HuH-7 (cell line): ENCODE data around the gene RIMS1.

Experiments used
- DNase-seq: peaks from one replicate; pipeline ENCODE4 v3.0.0; 2011; ENCODE audit warnings: low spot score

RIMS1 gene

DNA sequence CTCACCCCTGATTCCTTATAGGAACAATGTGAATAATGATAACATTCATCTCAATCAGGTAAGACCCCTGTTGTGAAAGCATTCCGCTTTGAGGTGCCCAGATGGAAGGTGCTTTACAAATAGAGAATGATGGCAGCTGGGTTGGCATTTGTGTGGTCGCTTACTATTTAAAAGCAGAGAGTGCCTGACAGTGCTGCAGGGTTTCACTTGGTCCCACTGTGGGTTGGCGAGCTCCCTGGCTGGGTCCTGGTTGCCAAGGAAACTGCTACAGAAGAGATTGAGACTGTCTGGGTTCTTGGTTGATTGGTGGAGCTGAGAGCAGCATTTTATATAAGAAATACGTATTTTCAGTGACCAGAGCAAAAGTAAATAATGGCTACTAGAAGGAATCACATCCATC lies 528.3 kb downstream of the RIMS1 start:
- no peak for DNase-seq

DNA sequence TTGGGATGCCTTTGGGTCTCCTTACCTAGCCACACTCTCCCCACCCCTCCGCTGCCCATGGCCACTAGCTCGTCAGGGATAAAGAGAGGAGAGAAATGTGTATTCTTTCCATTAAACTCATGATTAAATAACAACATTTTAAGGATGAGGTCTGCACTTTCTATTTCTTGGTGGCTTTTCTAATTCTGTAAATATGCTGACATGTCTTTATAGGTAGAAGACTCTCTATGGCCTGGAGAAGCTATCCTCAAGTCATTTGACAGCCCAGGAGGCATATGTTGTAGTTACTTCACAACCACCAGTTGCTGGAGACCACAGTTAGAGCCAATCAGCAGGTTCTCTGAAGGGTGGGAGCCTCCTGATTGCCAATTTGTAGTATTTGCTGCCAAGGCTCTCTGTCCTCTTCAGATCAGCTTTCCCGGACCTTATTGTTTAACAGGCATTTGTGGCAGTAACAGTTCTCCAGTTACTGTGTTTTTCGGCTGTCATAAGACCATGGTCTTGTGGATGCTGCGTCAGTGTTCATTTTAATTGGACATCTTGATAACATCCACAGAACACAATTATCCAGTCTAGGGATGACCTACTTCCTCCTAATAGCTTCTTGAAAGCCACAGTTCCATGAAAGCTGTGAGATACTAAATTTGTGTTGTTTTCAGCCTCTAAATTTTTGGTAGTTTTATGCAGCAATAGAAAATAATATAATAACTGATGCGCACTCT lies 530.6 kb downstream of the RIMS1 start:
- DNase-seq: no peak

DNA sequence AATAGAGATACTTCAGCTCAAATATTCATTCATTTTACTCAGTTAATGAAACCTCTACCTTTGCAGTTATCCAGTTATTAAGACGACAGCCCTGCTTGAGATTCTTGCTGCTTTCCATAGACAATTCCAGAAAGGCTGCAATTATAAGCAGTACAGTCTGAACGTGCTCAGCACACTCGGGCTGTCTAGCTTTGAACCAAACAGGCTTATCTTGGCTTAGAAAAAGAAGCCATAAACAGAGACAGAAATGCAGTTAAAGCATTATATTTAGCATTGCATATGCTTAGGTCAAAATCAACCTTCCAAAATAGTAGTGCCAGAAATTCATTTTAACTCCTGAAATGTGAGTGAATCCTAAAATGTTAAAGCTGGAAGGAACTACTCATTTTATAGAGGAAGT lies 531.4 kb downstream of the RIMS1 start:
- DNase-seq: no peak

DNA sequence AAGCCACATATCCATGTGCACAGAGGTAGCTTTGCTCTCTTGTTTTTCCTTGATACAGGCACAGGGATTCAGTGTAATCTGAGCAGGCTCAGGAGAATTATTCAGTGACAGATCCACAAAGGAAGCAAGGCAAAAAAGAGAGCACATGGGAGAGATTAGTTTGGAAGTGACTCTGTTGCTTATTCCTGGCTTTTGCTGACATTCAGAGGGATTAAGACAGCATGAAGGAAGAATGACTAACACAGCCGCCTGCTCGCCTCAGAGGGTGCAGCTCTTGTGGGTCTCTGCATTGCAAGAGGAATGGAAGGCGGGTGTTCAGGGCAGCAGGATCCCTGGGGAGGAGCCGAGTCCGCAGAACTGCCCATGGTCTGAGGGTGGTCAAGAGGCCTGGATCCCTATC lies 532.1 kb downstream of the RIMS1 start:
- no peak for DNase-seq

DNA sequence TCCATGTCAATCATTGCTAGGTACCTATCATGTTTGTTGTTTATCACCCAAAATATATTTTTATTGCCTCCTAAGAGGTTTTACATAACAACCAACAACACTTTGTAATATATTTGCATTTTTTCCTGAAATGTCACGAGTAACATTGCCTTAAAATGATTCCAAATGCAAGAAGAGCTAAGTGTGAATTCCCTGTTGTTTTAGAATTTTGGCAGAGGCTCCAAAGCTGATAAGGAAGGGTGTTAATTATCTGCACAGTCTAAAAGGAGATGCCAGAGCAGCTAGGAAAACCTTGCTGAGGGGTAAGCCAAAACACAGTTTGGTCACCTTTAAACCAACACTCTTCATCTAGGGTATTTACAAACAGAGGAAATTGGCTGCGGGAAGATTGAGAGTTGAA lies 533.6 kb downstream of the RIMS1 start:
- DNase-seq: no peak

DNA sequence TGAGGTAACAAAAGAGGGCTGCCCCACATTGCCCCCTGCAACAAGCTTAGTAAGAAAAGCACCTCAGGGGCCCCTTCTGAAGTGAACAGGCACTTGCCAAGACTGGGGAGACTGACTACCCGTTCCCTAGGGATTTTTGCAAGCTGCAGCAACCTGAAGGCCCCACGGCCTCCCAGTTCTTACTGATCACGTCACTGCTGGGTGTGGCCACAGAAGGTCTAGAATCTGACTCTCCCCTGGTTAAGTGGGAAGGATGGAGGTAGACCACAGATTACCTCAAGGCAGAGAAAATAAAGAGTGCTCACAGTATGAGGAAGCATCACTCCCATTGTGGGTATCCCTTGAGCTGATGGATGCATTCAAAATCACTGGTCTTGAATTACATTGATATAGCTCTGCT lies 534.1 kb downstream of the RIMS1 start:
- DNase-seq: no peak

DNA sequence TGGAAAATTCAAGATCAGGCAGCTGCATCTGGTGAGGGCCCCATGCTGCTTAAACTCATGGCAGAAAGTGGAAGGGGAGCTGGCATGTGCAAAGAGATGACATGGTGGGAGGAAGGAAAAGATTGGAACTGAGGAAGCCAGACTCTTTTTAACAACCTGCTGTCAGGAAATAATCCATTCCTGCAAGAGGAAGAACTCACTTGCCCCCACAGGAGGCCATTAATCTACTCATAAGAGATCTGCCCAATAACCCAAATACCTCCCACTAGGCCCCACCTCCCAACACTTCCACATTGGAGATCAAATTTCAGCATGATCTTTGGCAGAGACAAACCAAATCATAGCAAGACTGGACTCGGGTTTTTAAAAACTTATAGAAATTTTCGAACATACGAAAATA lies 535.0 kb downstream of the RIMS1 start:
- no peak for DNase-seq

DNA sequence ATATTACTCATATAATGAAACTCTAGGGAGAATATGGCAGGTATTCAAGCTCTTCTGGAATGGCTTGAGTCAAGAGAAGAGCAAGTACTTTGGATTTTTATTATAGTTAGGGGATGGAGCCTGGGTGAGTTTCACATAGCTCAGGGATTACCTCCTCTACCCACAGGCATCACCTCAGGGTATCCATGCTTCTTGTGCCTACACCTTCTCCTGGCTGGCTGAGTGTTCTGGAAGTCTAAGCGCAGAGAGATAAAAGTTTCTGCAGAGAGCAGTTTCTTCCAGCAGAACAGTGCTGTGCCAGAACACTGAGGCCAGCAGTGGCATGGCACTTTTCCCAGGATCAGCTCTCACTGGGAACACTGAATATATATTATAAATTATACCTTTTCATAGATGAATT lies 535.8 kb downstream of the RIMS1 start:
- no peak for DNase-seq

DNA sequence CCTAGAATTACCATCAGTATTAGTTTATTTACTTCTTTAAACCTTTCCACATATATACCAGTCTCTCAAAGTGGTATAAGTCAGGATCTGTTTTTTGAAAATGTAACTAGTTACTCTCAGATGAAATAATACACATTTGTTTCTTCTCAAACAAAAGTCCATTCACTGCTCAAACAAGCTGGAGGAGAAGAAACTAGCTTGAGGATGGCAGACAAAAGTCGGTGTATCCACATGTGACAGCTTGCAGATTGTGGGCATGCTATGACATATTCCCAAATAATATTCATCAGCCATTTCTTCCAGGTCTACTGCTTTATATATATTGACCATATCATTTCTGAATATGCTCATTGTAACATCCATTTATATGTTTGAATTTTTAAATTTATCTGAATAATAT lies 538.1 kb downstream of the RIMS1 start:
- DNase-seq: no peak

DNA sequence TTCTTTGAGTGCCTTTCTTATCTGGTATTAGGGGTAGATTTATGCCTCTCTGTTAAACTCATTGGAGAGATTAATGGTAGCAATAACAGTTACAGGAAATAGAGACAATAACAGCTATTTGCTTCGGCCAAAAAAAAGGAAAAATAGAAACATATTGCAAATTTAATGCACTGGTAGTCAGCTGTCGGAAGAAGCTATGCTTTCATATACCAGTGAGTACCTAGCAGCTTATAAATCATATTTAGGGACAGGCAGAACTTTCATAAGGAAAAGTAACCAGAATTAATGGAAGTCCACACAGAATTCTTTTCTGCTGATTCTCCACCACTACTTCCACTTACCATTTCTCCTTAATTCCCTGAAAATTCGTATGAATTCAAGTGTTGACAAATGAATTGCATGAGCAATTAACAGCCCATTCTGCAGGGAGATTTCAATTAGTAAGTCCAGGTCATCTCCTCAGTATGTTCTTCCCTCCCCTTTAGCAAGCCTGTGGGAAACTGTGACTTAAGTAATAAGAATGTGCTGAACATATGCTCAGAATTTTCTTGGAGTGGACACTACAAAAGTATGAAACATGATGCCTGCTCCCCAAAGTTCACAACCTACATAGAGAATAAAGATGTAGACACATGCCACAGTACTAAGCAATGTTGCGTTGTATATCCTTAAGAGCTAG lies 538.8 kb downstream of the RIMS1 start:
- DNase-seq: no peak

DNA sequence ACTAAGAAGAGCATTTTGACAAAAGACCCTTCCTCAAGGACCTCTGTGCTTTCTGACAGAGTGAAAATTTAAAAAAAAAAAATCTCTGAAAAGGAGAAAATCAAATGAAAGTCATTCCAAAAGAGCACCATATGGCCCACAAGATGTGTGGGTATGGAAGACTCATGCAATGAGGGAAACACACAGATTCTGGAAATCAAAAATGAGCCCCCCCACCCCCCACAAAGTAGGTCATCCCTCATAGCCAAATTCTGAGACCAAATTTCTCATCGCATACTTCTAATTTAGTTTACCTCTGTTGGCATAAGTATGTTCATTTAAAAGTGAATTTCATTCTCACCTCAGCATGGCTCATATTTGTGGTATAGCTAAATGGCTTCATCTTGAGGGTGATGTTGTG lies 554.3 kb downstream of the RIMS1 start:
- no peak for DNase-seq

DNA sequence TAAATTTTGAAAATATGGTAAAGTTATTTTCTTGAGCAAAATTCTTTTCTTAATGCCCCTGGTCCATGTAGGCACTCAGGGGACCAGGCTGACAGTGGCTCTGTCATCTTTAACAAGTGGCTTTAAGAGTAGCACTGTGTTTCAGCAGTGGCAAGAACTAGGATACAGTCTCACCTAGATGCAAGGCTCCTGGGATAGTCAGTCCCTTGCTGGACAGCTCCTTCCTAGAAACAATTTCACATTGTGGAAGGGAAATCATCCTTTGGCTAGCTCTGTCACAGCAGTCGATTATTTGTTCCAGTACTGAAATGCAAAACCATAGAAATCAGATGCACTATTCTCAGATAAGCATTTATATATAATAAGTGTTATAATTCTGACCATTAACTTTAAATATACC lies 560.1 kb downstream of the RIMS1 start:
- DNase-seq: no peak
